Measurements from ENCODE around the gene CCDC179. TPM values are rescaled to one million over a fixed set of nuclear protein-coding genes. Genes with fewer than 3 reads are reported as not detected.

The CCDC179 gene
- total RNA-seq, 1 donor from 2014 or later, result not detected

GRCh38 chr11:22875869-22876473, 15.7 kb upstream of the CCDC179 start:
- no peak overlapping the region for H3K4me3 Mint-ChIP-seq (ENCODE audit: unreplicated experiment)
- no peaks in the 10 kb centered on the region for H3K36me3 Mint-ChIP-seq (ENCODE audit: low read depth, unreplicated experiment)
- no peaks in the 10 kb centered on the region for H3K27me3 Mint-ChIP-seq (ENCODE audit: unreplicated experiment)

GRCh38 chr11:22869325-22869724, 9.1 kb upstream of the CCDC179 start:
- Mint-ChIP-seq H3K9me3 (ENCODE audit: unreplicated experiment) (no peaks in the 10 kb centered on the region), H3K4me1 (ENCODE audit: unreplicated experiment) (no peaks in the 10 kb centered on the region), H3K27ac (ENCODE audit: unreplicated experiment) (no peak overlapping the region), H3K4me3 (ENCODE audit: unreplicated experiment) (no peak overlapping the region), H3K27me3 (ENCODE audit: unreplicated experiment) (no peaks in the 10 kb centered on the region), H3K36me3 (ENCODE audit: low read depth, unreplicated experiment) (no peaks in the 10 kb centered on the region)
- no peak for DNase-seq (ENCODE audit: low spot score)
- no peak for TF ChIP-seq CTCF (IDR thresholded peaks at IDR 0.05; ENCODE audit: unreplicated experiment)

More at GRCh38 chr11:22875869-22876473, 15.7 kb upstream of the CCDC179 start:
- peak; percentile 71 for DNase-seq (ENCODE audit: low spot score)
- no peaks in the 10 kb centered on the region for H3K9me3 Mint-ChIP-seq (ENCODE audit: unreplicated experiment)
- H3K4me1 Mint-ChIP-seq (ENCODE audit: unreplicated experiment), result no peaks in the 10 kb centered on the region
- TF ChIP-seq CTCF (IDR thresholded peaks at IDR 0.05; ENCODE audit: unreplicated experiment), result peak; percentile 97
- no peak overlapping the region for H3K27ac Mint-ChIP-seq (ENCODE audit: unreplicated experiment)

- H3K9me3 Mint-ChIP-seq (ENCODE audit: unreplicated experiment), result no peaks in the 10 kb centered on the region
- TF ChIP-seq CTCF (IDR thresholded peaks at IDR 0.05; ENCODE audit: unreplicated experiment), result no peak
- no peak overlapping the region for H3K4me3 Mint-ChIP-seq (ENCODE audit: unreplicated experiment)
- H3K27me3 Mint-ChIP-seq (ENCODE audit: unreplicated experiment), result no peaks in the 10 kb centered on the region
- peaks cover 4% of the 10 kb centered on the region for H3K36me3 Mint-ChIP-seq (ENCODE audit: low read depth, unreplicated experiment)
- DNase-seq (ENCODE audit: low spot score), result no peak
- H3K27ac Mint-ChIP-seq (ENCODE audit: unreplicated experiment), result no peak overlapping the region
- H3K4me1 Mint-ChIP-seq (ENCODE audit: unreplicated experiment), result no peaks in the 10 kb centered on the region
Observed at GRCh38 chr11:22859756-22860155, 518 bp downstream of the CCDC179 start.

GRCh38 chr11:22851477-22851876, 8.8 kb downstream of the CCDC179 start:
- H3K27ac Mint-ChIP-seq (ENCODE audit: unreplicated experiment), result no peak overlapping the region
- no peaks in the 10 kb centered on the region for H3K36me3 Mint-ChIP-seq (ENCODE audit: low read depth, unreplicated experiment)
- no peak for TF ChIP-seq CTCF (IDR thresholded peaks at IDR 0.05; ENCODE audit: unreplicated experiment)
- DNase-seq (ENCODE audit: low spot score), result no peak
- H3K27me3 Mint-ChIP-seq (ENCODE audit: unreplicated experiment), result no peaks in the 10 kb centered on the region
- H3K9me3 Mint-ChIP-seq (ENCODE audit: unreplicated experiment), result no peaks in the 10 kb centered on the region
- H3K4me1 Mint-ChIP-seq (ENCODE audit: unreplicated experiment), result no peaks in the 10 kb centered on the region
- H3K4me3 Mint-ChIP-seq (ENCODE audit: unreplicated experiment), result no peak overlapping the region

- H3K4me3 Mint-ChIP-seq (ENCODE audit: unreplicated experiment), result no peak overlapping the region
- no peaks in the 10 kb centered on the region for H3K4me1 Mint-ChIP-seq (ENCODE audit: unreplicated experiment)
- TF ChIP-seq CTCF (IDR thresholded peaks at IDR 0.05; ENCODE audit: unreplicated experiment), result no peak
- H3K9me3 Mint-ChIP-seq (ENCODE audit: unreplicated experiment), result no peaks in the 10 kb centered on the region
- DNase-seq (ENCODE audit: low spot score), result no peak
- no peak overlapping the region for H3K27ac Mint-ChIP-seq (ENCODE audit: unreplicated experiment)
- peaks cover 1% of the 10 kb centered on the region for H3K27me3 Mint-ChIP-seq (ENCODE audit: unreplicated experiment)
- no peaks in the 10 kb centered on the region for H3K36me3 Mint-ChIP-seq (ENCODE audit: low read depth, unreplicated experiment)
Observed at GRCh38 chr11:22846726-22847125, 13.5 kb downstream of the CCDC179 start.

Measured in endothelial cell (in vitro differentiated cells).